ENCODE data around the gene CBL.

The CBL gene

GRCh38 chr11:119305556-119306372, 99.6 kb downstream of the CBL start:
- no peak overlapping the region for H3K4me3 ChIP-seq (ENCODE audit: control insufficient read depth, low read depth, low read length)
- TF ChIP-seq CTCF (conservative IDR thresholded peaks at IDR 0.05; ENCODE audit: control insufficient read depth, insufficient read depth, low read depth, low read length), result no peak
- DNase-seq (ENCODE audit: low read depth), result no peak

- DNase-seq (ENCODE audit: low read depth), result peak; percentile 85
- no peak overlapping the region for H3K4me3 ChIP-seq (ENCODE audit: control insufficient read depth, low read depth, low read length)
These were observed 100.3 kb downstream of the CBL start for GRCh38 chr11:119306373-119306890.

GRCh38 chr11:119307219-119307618, 101.1 kb downstream of the CBL start:
- no peak for DNase-seq (ENCODE audit: low read depth)
- no peak for TF ChIP-seq CTCF (conservative IDR thresholded peaks at IDR 0.05; ENCODE audit: control insufficient read depth, insufficient read depth, low read depth, low read length)
- no peak overlapping the region for H3K4me3 ChIP-seq (ENCODE audit: control insufficient read depth, low read depth, low read length)

More at GRCh38 chr11:119306373-119306890, 100.3 kb downstream of the CBL start:
- no peak for TF ChIP-seq CTCF (conservative IDR thresholded peaks at IDR 0.05; ENCODE audit: control insufficient read depth, insufficient read depth, low read depth, low read length)

GRCh38 chr11:119307974-119308373, 101.8 kb downstream of the CBL start:
- TF ChIP-seq CTCF (conservative IDR thresholded peaks at IDR 0.05; ENCODE audit: control insufficient read depth, insufficient read depth, low read depth, low read length), result no peak
- no peak overlapping the region for H3K4me3 ChIP-seq (ENCODE audit: control insufficient read depth, low read depth, low read length)
- no peak for DNase-seq (ENCODE audit: low read depth)

GRCh38 chr11:119309411-119309810, 103.3 kb downstream of the CBL start:
- TF ChIP-seq CTCF (conservative IDR thresholded peaks at IDR 0.05; ENCODE audit: control insufficient read depth, insufficient read depth, low read depth, low read length), result no peak
- no peak overlapping the region for H3K4me3 ChIP-seq (ENCODE audit: control insufficient read depth, low read depth, low read length)
- DNase-seq (ENCODE audit: low read depth), result no peak

GRCh38 chr11:119309953-119310681, 104.0 kb downstream of the CBL start:
- H3K4me3 ChIP-seq (ENCODE audit: control insufficient read depth, low read depth, low read length), result no peak overlapping the region
- no peak for TF ChIP-seq CTCF (conservative IDR thresholded peaks at IDR 0.05; ENCODE audit: control insufficient read depth, insufficient read depth, low read depth, low read length)

More at GRCh38 chr11:119309953-119310681, 104.0 kb downstream of the CBL start:
- DNase-seq (ENCODE audit: low read depth), result no peak
